Measurements from ENCODE around the gene PGA3.
"Not testable (repeated sequence)": the region's sequence is repeated elsewhere in the genome, so short reads cannot be mapped to it uniquely, and the experiment has no call there.

Gene PGA3

DNA sequence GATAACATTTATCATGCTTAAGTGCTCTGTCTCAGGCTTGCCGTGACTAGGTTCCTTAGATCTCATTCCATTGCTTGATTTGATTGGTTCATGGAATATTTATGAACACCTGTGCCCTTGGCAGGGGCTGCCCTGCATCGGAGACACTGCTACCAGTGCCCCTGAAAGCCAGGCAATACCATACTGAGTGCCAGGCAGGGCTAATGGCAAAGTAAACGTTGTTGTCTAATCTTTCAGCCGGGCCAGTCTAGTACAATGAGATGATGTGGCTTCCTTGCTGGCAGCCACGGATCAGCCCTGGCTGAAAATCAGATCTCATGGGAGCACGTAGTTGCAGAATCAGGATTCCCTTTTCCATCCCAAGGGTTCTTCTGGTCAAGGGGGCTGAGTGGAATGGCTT, 5.0 kb upstream of the PGA3 start:
- no peak overlapping the region for H3K27ac ChIP-seq
- TF ChIP-seq ZFX (IDR thresholded peaks at IDR 0.05; ENCODE audit: borderline replicate concordance), result no peak
- TF ChIP-seq, protein P1, sequence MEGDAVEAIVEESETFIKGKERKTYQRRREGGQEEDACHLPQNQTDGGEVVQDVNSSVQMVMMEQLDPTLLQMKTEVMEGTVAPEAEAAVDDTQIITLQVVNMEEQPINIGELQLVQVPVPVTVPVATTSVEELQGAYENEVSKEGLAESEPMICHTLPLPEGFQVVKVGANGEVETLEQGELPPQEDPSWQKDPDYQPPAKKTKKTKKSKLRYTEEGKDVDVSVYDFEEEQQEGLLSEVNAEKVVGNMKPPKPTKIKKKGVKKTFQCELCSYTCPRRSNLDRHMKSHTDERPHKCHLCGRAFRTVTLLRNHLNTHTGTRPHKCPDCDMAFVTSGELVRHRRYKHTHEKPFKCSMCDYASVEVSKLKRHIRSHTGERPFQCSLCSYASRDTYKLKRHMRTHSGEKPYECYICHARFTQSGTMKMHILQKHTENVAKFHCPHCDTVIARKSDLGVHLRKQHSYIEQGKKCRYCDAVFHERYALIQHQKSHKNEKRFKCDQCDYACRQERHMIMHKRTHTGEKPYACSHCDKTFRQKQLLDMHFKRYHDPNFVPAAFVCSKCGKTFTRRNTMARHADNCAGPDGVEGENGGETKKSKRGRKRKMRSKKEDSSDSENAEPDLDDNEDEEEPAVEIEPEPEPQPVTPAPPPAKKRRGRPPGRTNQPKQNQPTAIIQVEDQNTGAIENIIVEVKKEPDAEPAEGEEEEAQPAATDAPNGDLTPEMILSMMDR (IDR thresholded peaks at IDR 0.05), result no peak

GRCh38 chr11:61198948-61199523, 4.3 kb upstream of the PGA3 start:
- H3K27ac ChIP-seq, result no peak overlapping the region
- TF ChIP-seq, protein P1 (IDR thresholded peaks at IDR 0.05), result no peak
- no peak for TF ChIP-seq ZFX (IDR thresholded peaks at IDR 0.05; ENCODE audit: borderline replicate concordance)

- TF ChIP-seq, protein P1 (IDR thresholded peaks at IDR 0.05), result no peak
- no peak for TF ChIP-seq ZFX (IDR thresholded peaks at IDR 0.05; ENCODE audit: borderline replicate concordance)
- no peak overlapping the region for H3K27ac ChIP-seq
These were observed 1.8 kb upstream of the PGA3 start for GRCh38 chr11:61201476-61201875.

DNA sequence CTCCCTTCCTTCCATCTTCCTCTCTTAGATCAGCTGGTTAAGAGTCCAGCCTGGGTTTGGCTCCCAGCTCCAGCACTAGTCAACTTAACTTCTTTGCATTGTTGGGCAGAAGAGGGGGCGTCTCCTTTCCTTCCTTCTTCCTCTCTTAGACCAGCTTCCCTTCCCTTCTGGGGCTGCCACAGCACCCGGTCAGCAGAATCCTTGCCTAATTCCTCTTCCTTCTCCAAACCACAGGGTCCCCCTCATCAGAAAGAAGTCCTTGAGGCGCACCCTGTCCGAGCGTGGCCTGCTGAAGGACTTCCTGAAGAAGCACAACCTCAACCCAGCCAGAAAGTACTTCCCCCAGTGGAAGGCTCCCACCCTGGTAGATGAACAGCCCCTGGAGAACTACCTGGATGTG, 558 bp downstream of the PGA3 start:
- not testable (repeated sequence) for H3K27ac ChIP-seq

GRCh38 chr11:61204502-61205059, 1.3 kb downstream of the PGA3 start:
- not testable (repeated sequence) for H3K27ac ChIP-seq

GRCh38 chr11:61207636-61208310, 4.5 kb downstream of the PGA3 start:
- not testable (repeated sequence) for H3K27ac ChIP-seq

GRCh38 chr11:61210629-61211028, 7.3 kb downstream of the PGA3 start:
- not testable (repeated sequence) for H3K27ac ChIP-seq

- not testable (repeated sequence) for H3K27ac ChIP-seq
These were observed 8.1 kb downstream of the PGA3 start for GRCh38 chr11:61211327-61211952.

DNA sequence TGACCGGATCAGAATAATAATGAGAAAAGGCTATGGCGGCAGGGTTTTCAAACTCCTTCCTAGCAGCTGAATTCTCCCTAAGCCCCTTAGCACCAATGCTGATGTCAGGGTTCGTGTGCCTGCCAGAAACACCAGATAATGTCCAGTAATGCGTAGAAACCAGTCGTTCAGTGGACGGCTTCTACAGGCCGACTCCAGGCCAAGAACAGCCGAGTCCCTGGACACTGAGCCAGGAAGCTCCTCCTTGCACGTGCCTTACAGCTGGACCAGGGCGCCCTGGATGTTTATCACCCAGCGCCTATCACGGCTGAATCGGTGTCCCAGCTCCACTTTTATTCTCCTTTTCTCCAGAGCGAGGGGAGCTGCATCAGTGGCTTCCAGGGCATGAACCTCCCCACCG, 8.9 kb downstream of the PGA3 start:
- not testable (repeated sequence) for H3K27ac ChIP-seq

- H3K27ac ChIP-seq, result not testable (repeated sequence)
These were observed 10.5 kb downstream of the PGA3 start for GRCh38 chr11:61213711-61214324.

DNA sequence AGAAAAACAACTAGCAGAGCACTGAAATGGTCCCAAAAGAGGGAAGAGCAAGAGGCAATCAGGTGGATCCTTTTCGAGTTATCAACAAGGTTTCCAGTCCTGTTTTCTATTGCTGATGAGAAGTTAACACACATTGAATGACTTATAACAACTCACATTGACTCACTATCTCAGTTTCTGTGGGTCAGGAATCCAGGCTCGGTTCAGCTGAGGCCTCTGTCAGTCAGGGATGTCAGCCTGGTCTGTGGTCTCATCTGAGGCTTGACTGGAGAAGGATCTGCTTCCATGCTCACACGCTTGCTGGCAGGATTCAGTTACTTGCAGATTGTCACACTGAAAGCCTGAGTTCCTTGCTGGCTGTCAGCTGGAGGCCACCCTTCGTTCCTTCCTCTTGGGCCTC, 15.0 kb downstream of the PGA3 start:
- not testable (repeated sequence) for H3K27ac ChIP-seq

DNA sequence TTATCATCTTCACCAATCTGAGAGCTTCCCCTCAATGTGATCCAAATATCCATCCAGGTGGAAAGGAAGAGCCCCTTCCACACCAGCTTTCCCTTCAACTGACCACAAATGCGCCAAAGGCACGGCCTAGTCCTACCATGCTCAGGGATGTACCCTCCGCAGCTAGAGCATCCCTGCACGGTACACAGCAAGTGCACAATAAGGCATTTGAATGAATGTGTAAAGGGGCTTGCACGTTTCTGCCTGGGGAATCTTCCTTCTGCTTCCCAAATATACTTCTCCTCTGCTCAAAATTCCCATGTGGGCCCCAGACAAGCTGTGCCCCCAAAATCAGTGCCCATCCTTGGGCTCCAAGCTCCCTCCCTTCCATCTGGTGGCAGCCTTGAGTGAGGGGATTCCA, 15.7 kb downstream of the PGA3 start:
- H3K27ac ChIP-seq, result not testable (repeated sequence)

- not testable (repeated sequence) for H3K27ac ChIP-seq
These were observed 18.7 kb downstream of the PGA3 start, which contains the start of gene PGA4 for GRCh38 chr11:61222047-61222446. TSS of gene PGA4 (plus strand) at chr11:61222347. CDS start at chr11:61222401, 54 bp downstream.

DNA sequence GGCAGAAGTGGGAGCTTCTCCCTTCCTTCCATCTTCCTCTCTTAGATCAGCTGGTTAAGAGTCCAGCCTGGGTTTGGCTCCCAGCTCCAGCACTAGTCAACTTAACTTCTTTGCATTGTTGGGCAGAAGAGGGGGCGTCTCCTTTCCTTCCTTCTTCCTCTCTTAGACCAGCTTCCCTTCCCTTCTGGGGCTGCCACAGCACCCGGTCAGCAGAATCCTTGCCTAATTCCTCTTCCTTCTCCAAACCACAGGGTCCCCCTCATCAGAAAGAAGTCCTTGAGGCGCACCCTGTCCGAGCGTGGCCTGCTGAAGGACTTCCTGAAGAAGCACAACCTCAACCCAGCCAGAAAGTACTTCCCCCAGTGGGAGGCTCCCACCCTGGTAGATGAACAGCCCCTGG, 19.4 kb downstream of the PGA3 start:
- not testable (repeated sequence) for H3K27ac ChIP-seq

- not testable (repeated sequence) for H3K27ac ChIP-seq
These were observed 23.3 kb downstream of the PGA3 start for GRCh38 chr11:61226457-61227137.

DNA sequence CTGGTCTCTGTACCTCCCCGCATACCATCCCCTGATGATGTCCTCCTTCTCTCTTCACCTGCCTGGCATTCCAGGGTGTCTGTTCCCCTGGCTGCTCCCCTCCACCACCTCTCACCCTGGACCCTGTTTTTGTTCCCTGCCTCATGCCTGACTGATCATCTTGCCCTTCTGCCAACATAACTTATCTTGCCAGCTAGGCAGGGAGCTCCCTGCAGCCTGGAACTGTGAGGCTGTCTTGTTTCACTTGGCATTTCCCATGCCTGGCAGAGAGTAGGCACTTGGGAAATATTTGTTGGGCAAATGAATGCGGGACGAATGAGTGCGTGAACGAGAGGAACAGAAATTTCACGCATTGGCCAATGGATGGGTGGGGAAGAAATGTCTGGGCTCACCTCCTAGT, 26.1 kb downstream of the PGA3 start:
- H3K27ac ChIP-seq, result not testable (repeated sequence)

GRCh38 chr11:61231033-61231432, 27.7 kb downstream of the PGA3 start:
- H3K27ac ChIP-seq, result not testable (repeated sequence)
